Transverse colon (tissue), 4 donors: Measurements from ENCODE around the gene BIRC7.

Experiments
- EP300 ChIP-seq: sonication (generic); formaldehyde crosslinking; IDR thresholded peaks from one replicate; pipeline ENCODE4 v1.6.1; 2017; ENCODE audit warnings: antibody characterized with exemption, low read depth
- POLR2A ChIP-seq: fragments of 450-650 bp; IDR thresholded peaks from one replicate; pipeline ENCODE4 v1.6.1; 2016; ENCODE audit warnings: antibody characterized with exemption, mild to moderate bottlenecking, moderate library complexity
- POLR2AphosphoS5 ChIP-seq, 3 donors: sonication (generic); formaldehyde crosslinking; IDR thresholded peaks; one replicate each; pipeline ENCODE4 v1.6.1; 2016; ENCODE audit warnings: antibody characterized with exemption in 3 of 3
- TF ChIP-seq, protein P1 (sequence below), 5 experiments: fragments of 200-600 bp in 3 of 5; fragments of 450-650 bp in 2 of 5; sonication (generic) in 3 of 5; IDR thresholded peaks; 1 replicate in 2 of 5; 2 replicates in 3 of 5; pipeline ENCODE4 v1.5.1; 2016 to 2017; ENCODE audit warnings: antibody characterized with exemption in 5 of 5, inconsistent platforms in 3 of 5, mild to moderate bottlenecking in 2 of 5, moderate library complexity in 1 of 5

DNA sequence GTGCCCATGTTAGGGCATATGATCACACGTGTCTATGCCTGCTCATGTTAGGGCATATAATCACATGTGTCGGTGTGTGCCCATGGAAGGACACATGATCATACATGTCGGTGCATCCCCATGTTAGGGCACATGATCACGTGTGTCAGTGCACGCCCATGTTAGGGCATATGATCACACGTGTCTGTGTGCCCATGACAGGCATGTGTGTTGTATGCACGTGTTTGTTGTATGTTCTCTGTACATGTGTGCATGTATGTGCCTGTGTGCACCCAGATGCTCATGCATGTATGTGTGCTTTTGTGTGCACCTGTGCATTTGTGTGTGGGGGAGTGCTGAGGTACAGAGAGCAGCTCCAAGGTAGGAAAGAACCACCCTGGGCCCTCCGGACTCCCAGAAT, 49.6 kb upstream of the BIRC7 start:
- no peak for TF ChIP-seq POLR2AphosphoS5 (IDR thresholded peaks at IDR 0.05)
- TF ChIP-seq, protein P1, sequence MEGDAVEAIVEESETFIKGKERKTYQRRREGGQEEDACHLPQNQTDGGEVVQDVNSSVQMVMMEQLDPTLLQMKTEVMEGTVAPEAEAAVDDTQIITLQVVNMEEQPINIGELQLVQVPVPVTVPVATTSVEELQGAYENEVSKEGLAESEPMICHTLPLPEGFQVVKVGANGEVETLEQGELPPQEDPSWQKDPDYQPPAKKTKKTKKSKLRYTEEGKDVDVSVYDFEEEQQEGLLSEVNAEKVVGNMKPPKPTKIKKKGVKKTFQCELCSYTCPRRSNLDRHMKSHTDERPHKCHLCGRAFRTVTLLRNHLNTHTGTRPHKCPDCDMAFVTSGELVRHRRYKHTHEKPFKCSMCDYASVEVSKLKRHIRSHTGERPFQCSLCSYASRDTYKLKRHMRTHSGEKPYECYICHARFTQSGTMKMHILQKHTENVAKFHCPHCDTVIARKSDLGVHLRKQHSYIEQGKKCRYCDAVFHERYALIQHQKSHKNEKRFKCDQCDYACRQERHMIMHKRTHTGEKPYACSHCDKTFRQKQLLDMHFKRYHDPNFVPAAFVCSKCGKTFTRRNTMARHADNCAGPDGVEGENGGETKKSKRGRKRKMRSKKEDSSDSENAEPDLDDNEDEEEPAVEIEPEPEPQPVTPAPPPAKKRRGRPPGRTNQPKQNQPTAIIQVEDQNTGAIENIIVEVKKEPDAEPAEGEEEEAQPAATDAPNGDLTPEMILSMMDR (IDR thresholded peaks at IDR 0.05): no peak
- no peak for TF ChIP-seq EP300
- TF ChIP-seq POLR2A: no peak
